Measurements from ENCODE around the gene NDUFS6.

The NDUFS6 gene

GRCh38 chr5:1860021-1860610, 58.9 kb downstream of the NDUFS6 start:
- ChIA-PET CTCF (no interaction called here), POLR2A (no interaction called here)
- no peak for DNase-seq (ENCODE audit: low read depth, low spot score)
- no peak for TF ChIP-seq CTCF (IDR thresholded peaks at IDR 0.05; ENCODE audit: insufficient read depth, low read length, missing control alignments)
- no peak overlapping the region for H3K4me3 ChIP-seq (ENCODE audit: low read depth, low read length)

DNA sequence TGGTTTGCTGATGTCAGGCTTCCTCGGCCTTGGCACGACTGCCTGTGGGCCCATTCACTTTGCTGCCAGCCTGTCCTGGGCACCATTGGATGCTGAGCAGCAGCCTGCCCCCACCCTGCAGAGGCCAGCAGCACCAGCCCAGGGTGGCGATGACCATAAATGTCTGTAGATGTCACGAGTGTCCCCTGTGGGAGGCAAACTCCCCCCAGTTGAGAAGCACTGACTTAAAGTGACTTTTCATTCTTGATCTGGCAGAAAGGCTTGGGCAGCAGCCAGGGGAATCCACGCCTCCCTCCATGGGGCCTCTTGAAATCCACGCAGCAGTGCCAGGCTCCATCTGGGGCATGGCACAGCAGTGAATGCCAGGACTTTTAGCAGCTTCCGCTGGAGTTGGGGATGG, 59.7 kb downstream of the NDUFS6 start:
- POLR2A ChIA-PET: no interaction called here

GRCh38 chr5:1864896-1865440, 63.8 kb downstream of the NDUFS6 start:
- H3K4me3 ChIP-seq (ENCODE audit: low read depth, low read length): no peak overlapping the region

More for the DNA sequence above, 59.7 kb downstream of the NDUFS6 start:
- no peak for DNase-seq (ENCODE audit: low read depth, low spot score)
- CTCF ChIA-PET: no interaction called here
- no peak for TF ChIP-seq CTCF (IDR thresholded peaks at IDR 0.05; ENCODE audit: insufficient read depth, low read length, missing control alignments)
- H3K4me3 ChIP-seq (ENCODE audit: low read depth, low read length): no peak overlapping the region

GRCh38 chr5:1865486-1865885, 64.3 kb downstream of the NDUFS6 start:
- TF ChIP-seq CTCF (IDR thresholded peaks at IDR 0.05; ENCODE audit: insufficient read depth, low read length, missing control alignments): no peak
- CTCF ChIA-PET: no interaction called here
- no peak for DNase-seq (ENCODE audit: low read depth, low spot score)
- H3K4me3 ChIP-seq (ENCODE audit: low read depth, low read length): no peak overlapping the region
- POLR2A ChIA-PET: no interaction called here

More at GRCh38 chr5:1864896-1865440, 63.8 kb downstream of the NDUFS6 start:
- ChIA-PET POLR2A (no interaction called here), CTCF (no interaction called here)
- no peak for TF ChIP-seq CTCF (IDR thresholded peaks at IDR 0.05; ENCODE audit: insufficient read depth, low read length, missing control alignments)
- no peak for DNase-seq (ENCODE audit: low read depth, low spot score)
